NCI-H2171 treated with DMSO at 0.1 percent for 48 hours (cell line): ENCODE measurements around the gene ACTN2.

Experiments used
- DNase-seq: peaks from one replicate; lab custom pipeline; 2025; lab: John Stamatoyannopoulos, UW

The ACTN2 gene

DNA sequence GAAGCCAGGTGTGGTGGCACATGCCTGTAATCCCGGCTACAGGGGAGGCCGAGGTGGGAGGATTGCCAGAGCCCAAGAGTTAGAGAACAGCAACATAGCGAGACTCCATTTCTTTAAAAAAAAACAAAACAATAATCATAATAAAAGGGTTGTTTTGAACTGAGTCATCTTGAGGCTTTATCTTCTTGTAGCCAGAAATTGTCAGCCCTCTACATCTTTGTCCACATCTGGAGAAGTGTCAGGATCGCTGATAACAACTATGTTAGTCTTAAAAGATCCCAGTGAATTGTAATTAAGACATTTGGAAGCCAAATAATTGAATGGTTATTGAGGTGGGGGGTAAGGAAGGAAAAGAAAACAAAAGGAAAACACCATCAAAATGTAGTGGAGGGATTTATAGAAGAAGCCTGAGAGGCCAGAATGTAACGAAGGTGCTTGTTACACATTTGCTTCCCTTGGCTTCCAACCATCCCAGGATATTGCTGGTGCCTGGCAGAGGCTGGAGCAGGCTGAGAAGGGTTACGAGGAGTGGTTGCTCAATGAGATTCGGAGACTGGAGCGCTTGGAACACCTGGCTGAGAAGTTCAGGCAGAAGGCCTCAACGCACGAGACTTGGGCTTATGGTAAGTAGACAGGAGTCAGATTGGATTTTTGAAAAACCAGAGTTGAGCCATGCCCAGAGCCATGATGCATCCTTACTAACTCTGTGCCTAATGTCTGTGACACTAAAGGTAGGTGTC is 56.3 kb downstream of the ACTN2 start:
- DNase-seq: no peak

DNA sequence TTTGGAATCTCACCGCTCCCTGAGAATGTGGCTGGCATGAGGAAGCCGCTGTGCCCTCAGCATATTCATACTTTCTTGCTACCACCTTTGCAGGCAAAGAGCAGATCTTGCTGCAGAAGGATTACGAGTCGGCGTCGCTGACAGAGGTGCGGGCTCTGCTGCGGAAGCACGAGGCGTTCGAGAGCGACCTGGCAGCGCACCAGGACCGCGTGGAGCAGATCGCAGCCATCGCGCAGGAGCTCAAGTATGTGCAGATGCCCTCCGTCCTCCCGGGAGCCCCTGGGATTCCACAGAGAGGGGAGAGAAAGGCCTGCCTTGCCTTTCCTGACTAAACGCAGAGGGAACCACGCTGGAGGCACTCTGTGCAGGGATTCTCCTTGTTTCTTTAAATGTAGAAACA is 58.2 kb downstream of the ACTN2 start:
- DNase-seq: no peak

DNA sequence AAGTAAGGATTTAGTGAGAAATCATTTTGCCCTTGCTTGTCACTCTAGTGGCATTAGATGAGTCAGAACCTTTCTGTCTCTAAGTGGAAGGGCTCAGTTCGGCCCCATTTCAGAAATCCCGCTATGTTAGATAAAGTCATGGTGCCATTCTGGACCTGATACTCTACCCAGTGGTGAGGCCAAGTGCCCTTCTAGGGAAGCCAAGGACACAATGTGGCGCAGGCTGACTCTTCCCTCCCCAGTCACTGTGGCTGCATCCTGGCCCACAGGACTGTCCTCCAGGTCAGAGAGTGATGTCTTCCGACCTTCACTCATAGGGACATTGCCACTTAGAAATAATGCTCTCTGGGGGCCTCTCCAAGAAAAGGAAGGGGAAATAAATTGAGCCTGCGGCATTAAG is 60.5 kb downstream of the ACTN2 start:
- no peak for DNase-seq

DNA sequence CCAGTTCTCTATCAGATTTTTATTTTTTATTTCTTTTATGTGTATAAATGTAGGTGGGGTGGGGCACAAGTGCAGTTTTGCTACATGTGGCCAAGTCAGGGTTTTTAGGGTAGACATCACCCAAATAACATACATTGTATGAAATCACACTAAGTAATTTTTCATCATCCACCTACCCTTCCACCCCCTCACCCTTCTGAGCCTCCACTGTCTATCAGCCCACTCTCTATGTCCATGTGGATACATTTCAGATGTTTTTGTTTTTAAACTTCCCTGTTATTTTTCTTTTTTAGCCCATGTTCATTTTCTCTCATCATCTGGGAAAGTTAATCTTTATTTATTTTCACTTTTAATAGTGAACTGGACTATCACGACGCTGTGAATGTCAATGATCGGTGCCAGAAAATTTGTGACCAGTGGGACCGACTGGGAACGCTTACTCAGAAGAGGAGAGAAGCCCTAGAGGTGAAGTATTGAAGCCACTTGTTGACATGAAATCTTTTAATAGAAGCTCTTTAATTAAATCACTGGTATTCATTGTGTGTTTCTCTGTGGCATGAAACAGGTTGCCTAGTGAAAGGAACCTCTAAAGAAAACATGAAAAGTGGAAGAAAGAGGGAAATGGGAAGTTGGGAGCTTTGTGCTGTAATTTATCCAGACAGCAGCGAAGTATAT is 61.1 kb downstream of the ACTN2 start:
- no peak for DNase-seq

DNA sequence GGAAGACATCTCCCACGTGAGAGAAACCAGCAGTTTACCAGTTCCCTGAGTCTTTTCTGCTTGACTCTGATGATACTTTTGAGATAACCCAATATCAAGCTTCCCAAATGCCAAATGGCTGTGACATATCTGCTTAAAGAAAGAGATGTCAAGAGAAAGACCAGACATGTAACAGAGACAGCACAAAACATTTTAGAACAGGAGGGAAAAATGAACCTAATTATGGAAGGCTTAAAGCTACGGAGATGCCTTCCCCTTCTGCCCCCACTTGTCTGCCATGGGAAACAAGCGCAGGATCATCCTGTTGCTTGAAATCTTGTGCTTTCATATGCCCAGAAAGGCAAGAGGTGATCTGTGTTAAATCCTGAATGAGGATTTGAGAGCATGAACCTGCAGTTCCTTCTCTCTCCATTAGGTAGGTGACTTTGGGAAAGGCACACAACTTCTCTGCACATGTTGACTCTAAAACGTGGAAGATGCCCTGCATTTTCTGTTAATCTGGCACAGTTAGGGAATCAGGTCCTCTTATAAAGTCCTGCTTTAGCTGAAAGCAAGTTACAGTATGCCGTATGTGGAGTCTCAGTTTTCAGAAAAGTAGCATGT is 62.1 kb downstream of the ACTN2 start:
- no peak for DNase-seq

DNA sequence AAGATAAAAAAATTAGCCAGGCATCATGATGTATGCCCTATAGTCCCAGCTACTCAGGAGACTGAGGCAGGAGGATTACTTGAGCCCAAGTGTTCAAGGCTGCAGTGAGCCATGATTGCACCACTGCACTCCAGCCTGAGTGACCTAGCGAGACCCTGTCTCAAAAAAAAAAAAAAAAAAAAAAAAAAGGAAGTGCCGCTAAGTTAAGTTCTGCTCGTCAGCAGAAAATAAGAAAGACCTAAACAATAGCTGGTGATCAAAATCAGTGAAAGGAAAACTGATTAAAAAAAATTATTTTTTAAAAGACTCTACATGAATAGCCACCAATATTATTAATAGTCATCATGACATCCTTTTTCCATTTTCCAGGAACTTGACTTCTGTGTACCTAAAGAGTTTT is 64.6 kb downstream of the ACTN2 start:
- DNase-seq: no peak

DNA sequence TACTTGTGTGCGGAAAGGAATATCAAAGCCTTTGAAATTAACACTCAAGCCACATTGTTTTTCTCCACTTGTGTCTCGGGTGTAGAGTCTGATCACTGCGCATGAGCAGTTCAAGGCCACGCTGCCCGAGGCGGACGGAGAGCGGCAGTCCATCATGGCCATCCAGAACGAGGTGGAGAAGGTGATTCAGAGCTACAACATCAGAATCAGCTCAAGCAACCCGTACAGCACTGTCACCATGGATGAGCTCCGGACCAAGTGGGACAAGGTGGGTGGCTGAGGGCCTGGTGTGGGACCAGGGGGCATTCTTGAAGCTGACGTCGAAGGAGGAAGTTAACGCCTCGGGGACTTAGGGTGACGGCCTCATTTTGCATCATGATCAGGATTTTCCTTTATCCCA is 65.1 kb downstream of the ACTN2 start:
- no peak for DNase-seq

DNA sequence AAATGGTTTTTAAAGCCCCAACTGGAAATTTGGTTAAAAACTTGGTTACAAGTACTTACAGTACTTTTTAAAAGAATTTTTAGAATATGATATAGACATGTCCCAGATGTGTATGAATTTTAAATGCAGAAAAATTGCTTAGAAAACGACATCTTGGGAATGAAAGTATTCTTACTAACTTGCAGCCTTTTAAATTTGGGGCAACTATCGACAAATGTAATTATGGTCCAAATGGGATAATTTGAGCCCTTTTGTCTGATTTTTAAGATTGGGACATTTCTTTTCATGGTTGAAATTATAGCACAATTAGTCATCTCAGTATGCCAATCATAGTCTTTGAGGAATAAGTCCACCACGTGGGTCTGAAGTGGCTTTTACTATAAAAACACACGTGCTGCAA is 65.6 kb downstream of the ACTN2 start:
- DNase-seq: no peak

DNA sequence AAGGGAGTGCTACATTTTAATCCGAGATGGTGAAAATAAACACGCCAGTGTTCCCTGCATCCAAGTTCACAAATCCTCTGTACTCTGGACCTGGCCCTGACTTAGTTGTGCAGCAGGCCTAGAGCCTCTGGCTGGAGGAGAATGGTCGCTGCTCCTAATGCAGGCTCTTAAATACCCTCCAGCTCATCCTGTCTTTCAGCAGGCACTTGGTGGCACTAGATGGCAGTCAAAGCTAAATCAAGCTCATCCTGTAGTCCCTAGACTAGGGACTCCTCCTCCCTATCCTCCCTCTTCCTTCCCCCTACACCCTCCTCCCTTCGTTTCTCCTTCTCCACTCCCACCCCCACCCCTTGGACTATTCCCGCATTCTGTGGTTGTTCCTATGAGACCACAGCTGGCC is 67.2 kb downstream of the ACTN2 start:
- DNase-seq: peak; percentile 61

DNA sequence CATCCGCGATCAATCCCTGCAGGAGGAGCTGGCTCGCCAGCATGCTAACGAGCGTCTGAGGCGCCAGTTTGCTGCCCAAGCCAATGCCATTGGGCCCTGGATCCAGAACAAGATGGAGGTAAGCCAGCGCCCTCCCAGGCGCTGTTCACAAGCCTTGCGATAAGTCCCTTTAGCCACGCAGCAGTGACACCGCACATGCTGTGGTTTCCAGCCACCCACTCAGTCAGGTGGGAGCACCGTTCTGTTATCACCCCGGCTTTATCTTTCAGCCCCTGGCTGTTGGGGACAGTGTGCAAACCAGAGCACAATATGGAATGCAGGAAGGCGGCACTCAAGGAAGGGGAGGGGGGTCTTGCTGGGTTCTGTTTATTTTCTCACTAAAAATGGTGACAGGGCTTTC is 67.7 kb downstream of the ACTN2 start:
- DNase-seq: no peak

DNA sequence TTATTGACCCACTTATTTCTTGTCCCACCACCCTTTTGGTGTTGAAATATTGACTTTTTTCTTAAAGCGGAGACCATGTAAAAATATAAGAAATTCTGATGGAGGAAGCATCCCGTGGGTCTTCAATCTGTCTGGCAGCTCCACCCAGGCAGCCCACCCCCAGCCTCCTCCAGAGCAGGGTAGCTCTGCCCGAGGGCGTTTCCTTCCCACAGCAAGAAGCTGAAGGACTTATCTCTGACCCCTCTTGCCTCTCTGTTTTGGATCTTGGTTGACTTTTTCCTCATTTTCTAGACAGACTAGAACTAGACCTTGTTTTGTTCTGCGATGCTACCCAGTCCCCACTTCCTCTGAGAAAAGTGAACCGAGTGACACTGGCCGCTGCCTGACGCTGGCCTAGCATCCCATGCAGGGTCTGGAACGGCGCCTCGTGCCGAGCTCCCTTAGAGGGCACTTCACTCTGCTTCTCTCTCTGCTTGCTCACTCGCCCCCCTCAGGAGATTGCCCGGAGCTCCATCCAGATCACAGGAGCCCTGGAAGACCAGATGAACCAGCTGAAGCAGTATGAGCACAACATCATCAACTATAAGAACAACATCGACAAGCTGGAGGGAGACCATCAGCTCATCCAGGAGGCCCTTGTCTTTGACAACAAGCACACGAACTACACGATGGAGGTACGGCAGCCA is 68.4 kb downstream of the ACTN2 start:
- no peak for DNase-seq

DNA sequence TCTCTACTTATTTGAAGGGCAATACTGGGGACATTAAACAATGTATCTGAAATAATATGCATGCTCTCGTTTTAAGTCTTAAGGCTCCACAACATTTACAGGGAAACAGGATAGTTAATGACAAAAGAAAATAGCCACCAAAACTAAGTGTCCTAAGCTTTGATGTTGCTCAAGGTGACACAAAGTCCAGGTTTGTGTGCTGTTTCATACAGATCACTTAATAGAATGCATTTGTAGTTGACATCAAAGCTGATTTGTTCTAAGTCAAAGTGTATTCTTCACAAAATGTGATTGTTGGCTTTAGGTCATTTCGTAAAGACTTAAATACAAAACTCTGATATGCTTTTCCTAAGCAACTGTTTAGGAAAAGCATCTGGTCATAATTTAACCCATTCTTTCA is 71.3 kb downstream of the ACTN2 start:
- DNase-seq: no peak

DNA sequence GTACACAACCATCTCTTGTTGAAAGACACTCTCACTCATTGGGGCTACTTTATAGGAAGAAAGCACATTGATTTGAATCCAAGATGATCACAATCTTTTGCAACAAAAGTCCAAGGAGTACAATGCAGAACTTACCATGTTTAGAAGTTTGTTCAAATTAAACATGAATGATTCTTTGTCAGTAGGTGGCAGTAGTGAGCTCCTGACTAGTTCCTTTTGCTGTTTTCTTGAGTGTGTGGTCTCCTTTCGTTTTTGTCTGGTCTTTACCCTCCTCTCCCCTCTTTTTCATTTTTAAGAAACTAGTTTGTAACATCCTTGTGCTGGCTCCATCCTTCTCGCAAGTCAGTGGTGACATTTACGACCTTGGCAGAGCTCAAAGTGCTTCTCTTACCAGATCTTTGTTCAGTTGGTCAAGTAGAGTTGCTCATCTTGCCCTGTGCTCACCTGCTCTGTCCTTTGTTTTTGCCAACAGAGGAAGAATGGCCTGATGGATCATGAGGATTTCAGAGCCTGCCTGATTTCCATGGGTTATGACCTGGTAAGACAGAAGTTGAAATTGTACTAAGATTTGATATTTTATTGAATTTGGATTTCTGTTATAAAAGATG is 73.1 kb downstream of the ACTN2 start:
- peak; percentile 30 for DNase-seq

DNA sequence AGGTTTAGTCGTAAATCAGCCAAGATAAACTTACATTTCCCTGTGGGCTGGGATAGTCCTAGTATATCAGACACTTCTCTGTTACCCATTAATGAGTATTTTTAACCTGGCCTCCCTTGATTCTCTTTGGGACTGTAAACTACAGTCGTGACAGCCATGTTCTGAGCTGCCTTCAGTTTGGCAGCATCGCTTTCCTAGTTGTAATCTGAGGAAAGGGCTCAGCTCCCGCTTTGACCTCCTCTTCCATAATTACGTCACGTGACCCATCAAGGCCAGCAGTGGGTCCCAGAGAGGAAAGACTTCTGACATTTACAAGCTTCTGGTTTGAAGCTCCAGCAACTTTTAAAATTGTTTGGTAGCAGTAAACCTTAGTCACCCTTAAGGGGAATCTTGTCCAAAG is 74.2 kb downstream of the ACTN2 start:
- DNase-seq: no peak

DNA sequence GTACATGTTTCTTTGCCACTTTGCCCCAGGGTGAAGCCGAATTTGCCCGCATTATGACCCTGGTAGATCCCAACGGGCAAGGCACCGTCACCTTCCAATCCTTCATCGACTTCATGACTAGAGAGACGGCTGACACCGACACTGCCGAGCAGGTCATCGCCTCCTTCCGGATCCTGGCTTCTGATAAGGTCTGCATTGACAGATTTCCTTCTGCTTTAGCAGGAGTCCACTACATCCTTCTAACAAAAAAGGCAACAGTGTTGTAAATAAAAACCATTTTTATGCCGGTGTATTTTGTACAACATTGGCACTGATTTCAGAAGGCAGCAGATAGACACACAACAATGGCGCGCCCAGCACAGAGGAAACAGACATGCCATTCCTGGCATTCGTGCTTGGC is 74.7 kb downstream of the ACTN2 start:
- DNase-seq: no peak

DNA sequence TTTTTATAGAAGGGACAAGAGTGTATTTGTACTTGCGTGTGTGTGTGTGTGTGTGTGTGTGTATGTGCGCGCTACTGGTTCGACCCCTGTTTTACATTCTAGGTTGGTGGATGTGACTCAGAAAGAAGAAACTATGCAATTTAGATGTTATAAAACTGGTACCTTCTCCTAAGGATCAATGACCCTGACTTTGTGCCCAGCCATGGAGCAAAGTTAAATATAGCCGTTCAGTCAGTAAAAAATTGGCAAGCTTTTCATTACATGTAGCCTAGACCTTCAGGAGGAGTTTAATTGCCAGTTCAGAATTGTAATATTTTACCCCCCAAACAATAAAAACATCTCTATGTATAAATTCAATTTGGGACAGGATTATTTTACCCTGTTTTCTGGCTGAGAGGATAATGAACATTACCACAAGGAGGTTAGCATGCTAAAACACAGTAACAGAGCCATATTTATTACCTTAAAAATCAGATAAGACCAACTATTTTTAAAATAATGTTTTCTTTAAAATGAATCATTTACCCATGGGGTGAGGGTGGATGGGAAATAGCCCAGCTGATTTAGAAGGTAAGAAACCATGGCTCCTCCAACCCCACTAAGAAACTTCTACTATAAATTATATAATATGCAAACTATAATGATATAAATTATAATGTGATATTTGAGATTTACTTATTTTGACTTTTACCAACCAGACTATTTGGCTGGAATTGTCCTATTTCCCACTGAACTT is 75.3 kb downstream of the ACTN2 start:
- no peak for DNase-seq

DNA sequence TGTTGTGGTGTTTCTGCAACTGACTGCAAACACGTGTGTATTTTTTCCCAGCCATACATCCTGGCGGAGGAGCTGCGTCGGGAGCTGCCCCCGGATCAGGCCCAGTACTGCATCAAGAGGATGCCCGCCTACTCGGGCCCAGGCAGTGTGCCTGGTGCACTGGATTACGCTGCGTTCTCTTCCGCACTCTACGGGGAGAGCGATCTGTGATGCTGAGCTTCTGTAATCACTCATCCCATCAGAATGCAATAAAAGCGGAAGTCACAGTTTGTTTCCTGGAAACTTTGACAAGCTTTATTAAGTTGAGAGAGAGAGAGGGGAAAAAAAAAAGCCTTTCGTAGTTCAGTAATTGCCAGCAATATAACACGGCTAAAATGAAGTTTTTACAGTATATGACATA is 76.1 kb downstream of the ACTN2 start:
- no peak for DNase-seq

DNA sequence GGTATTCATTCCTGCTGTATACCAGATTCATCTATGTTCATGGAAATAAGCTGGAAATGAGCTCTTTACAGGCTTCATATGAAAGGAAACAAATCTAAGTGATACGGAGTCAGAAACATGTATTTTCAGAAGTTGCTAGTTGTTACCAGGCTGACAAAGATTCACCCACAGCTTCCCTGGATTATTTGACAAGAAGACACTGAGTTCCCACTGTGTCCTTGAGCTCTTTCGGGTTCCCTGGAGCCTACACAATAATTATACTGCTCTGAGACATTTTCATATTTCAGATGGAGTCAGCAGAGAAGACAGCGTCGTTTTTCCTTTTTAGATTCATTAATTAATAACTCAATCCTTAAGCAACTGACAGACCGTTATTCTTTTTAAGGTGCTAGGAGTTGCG is 79.5 kb downstream of the ACTN2 start:
- no peak for DNase-seq

DNA sequence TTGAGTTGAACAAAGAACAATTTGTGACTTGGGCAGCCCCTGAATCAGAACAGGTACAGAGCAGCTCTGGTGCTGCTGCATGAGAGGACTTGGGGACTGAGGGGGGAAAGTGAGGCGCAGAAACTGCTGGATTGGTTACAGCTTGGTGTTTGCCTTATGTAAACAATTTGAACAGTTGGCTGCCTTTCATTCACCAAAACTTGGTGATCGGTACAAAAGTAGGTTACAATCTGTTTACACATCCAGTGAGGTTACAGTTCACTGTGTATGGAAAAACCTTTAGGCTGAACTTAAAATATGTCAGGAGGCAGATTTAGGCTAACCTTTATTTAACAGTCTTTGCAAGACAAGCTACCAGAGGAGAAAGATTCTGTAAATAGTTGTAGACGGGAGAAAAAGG is 80.2 kb downstream of the ACTN2 start:
- DNase-seq: no peak

DNA sequence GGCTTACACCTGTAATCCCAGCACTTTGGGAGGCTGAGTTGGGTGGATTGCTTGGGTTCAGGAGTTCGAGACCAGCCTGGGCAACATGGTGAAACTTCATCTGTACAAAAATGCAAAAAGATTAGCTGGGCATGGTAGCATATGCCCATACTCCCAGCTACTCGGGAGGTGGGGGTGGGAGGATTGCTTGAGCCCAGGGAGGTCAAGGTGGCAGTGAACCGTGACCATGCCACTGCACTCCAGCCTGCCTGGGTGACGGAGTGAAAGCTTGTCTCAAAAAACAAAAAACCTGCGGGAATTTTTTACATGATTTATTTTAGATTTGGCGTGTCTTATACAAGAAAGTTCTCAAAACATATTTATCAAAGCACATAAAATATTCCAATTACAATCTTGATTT is 81.0 kb downstream of the ACTN2 start:
- no peak for DNase-seq

DNA sequence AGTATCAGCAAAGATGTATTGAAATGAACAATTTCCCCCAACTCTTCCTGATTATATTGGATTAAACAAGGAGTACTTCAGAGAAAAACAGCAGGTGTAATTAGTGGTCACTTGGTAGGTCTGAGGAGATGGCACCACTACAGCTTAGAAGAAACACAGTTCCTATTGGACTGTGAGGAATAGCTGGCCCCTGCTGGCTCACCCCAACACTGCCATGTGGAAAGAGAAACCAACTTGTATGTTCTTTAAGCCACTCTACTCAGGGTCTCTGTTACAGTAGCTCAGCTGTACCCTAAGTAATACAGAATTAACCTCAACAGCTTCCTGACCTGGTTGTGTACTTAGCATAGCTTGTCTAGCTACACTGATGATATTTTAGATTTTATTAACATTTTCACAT is 82.3 kb downstream of the ACTN2 start:
- DNase-seq: no peak

DNA sequence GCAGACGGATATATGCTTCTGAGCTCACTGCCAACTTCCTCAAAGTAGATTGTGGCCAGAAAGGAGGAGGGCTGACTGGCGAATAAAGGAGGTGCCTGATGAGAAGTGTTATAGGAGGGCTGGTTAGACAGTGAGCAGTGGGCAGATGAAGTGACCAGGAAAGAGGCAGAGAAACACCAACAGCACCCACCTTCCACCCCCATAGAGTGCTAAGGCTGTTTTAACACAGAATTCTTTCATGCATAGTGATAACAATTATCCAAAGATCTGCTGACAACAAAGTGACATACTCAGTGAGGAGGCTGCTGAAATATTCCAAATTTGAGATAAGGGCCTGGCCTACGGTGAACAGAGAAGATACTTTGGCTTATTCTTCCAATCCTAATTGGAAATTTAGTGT is 87.6 kb downstream of the ACTN2 start:
- DNase-seq: no peak
